NT2/D1 (cell line): Measurements from ENCODE around the gene STIM2.

Source experiments
- YY1 ChIP-seq: IDR thresholded peaks from 2 replicates; pipeline ENCODE4 v1.6.1; 2011; ENCODE audit not compliant: insufficient read length, insufficient read depth
- ZNF274 ChIP-seq: IDR thresholded peaks from 2 replicates; pipeline ENCODE4 v1.6.1; 2011; ENCODE audit warnings: mild to moderate bottlenecking, low read depth, low read length

DNA sequence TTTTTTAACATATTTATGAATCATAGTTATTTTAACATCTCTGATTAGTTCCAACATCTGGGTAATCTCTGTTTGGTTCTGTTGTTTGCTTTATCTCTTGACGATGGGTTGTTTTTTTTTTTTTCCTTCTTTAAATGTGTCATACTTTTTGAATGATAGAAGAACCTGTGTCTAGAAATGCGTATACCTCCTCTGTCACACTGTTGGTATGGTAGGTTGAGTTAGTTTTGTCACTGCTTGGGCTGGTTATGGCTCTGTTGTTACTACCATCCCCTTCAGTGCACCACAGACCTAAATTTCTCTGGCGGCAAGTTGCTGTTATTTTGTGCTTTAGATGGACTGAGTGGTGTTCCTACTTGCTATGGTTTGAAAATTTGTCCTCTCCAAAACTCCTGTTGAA is 16.8 kb downstream of the STIM2 start:
- TF ChIP-seq ZNF274: no peak
- TF ChIP-seq YY1: no peak
